Nephron progenitor cell (in vitro differentiated cells): ENCODE results near the gene PTCD2.
A peak's percentile ranks its signal among the peaks of the same experiment; 100 is the strongest.

Experiments used
- DNase-seq: peaks from one replicate; pipeline ENCODE4 v3.0.0; 2021
- H3K27ac Mint-ChIP-seq: 2 replicates; pipeline ENCODE4 v1.8.0; 2021; ENCODE audit warnings: mild to moderate bottlenecking, moderate library complexity, mixed read lengths
- H3K27me3 Mint-ChIP-seq: 2 replicates; pipeline ENCODE4 v1.8.0; 2021; ENCODE audit warnings: mild to moderate bottlenecking, low read depth, mixed read lengths; ENCODE audit not compliant: poor library complexity
- H3K36me3 Mint-ChIP-seq: 2 replicates; pipeline ENCODE4 v1.8.0; 2021; ENCODE audit warnings: low read depth, mixed read lengths
- H3K4me1 Mint-ChIP-seq: 2 replicates; pipeline ENCODE4 v1.8.0; 2021; ENCODE audit warnings: mixed read lengths
- H3K4me3 Mint-ChIP-seq: 2 replicates; pipeline ENCODE4 v1.8.0; 2021; ENCODE audit warnings: mild to moderate bottlenecking, moderate library complexity, mixed read lengths
- H3K9me3 Mint-ChIP-seq: 2 replicates; pipeline ENCODE4 v1.8.0; 2021; ENCODE audit warnings: mild to moderate bottlenecking, moderate library complexity, mixed read lengths
- CTCF ChIP-seq: fragments of 200-600 bp; sonication (generic); IDR thresholded peaks from 2 replicates; pipeline ENCODE4 v1.5.0; 2021; ENCODE audit warnings: antibody characterized with exemption

Gene PTCD2

GRCh38 chr5:72319976-72320752 lies at the start of gene PTCD2, which contains the start of gene MRPS27:
PTCD2 (plus strand) TSS chr5:72320373; CDS start chr5:72320383, 10 bp downstream.
MRPS27 (minus strand) TSS chr5:72320240; CDS start chr5:72320221, 19 bp downstream.
- Mint-ChIP-seq H3K4me3 (peak within 1 kb of the TSS; percentile 100), H3K36me3 (peaks cover 47% of the 10 kb centered on the region), H3K4me1 (peaks cover 23% of the 10 kb centered on the region), H3K27ac (peak within 1 kb of the TSS; percentile 99), H3K9me3 (no peaks in the 10 kb centered on the region), H3K27me3 (no peaks in the 10 kb centered on the region)
- no peak for TF ChIP-seq CTCF
- peak; percentile 94 for DNase-seq

GRCh38 chr5:72271702-72272101 lies 48.5 kb upstream of the PTCD2 start:
- Mint-ChIP-seq H3K27ac (no peak overlapping the region), H3K27me3 (no peaks in the 10 kb centered on the region), H3K4me3 (no peak overlapping the region), H3K4me1 (no peaks in the 10 kb centered on the region), H3K9me3 (peaks cover 23% of the 10 kb centered on the region), H3K36me3 (peaks cover 61% of the 10 kb centered on the region)
- TF ChIP-seq CTCF: no peak
- no peak for DNase-seq

- no peak for DNase-seq
- no peak overlapping the region for H3K4me3 Mint-ChIP-seq
- no peak for TF ChIP-seq CTCF
- no peak overlapping the region for H3K27ac Mint-ChIP-seq
- H3K36me3 Mint-ChIP-seq: peaks cover 68% of the 10 kb centered on the region
- peaks cover 30% of the 10 kb centered on the region for H3K9me3 Mint-ChIP-seq
- no peaks in the 10 kb centered on the region for H3K4me1 Mint-ChIP-seq
- H3K27me3 Mint-ChIP-seq: no peaks in the 10 kb centered on the region
These were observed 47.8 kb upstream of the PTCD2 start for GRCh38 chr5:72272398-72272797.

- Mint-ChIP-seq H3K27me3 (no peaks in the 10 kb centered on the region), H3K36me3 (peaks cover 70% of the 10 kb centered on the region), H3K27ac (no peak overlapping the region), H3K4me1 (no peaks in the 10 kb centered on the region), H3K4me3 (no peak overlapping the region), H3K9me3 (peaks cover 39% of the 10 kb centered on the region)
- DNase-seq: no peak
- no peak for TF ChIP-seq CTCF
These were observed 46.6 kb upstream of the PTCD2 start for GRCh38 chr5:72273547-72273946.

GRCh38 chr5:72276219-72276752 lies 43.9 kb upstream of the PTCD2 start:
- H3K4me1 Mint-ChIP-seq: peaks cover 2% of the 10 kb centered on the region
- peaks cover 35% of the 10 kb centered on the region for H3K9me3 Mint-ChIP-seq
- no peaks in the 10 kb centered on the region for H3K27me3 Mint-ChIP-seq
- TF ChIP-seq CTCF: no peak
- no peak overlapping the region for H3K4me3 Mint-ChIP-seq
- no peak for DNase-seq
- H3K27ac Mint-ChIP-seq: no peak overlapping the region
- H3K36me3 Mint-ChIP-seq: peaks cover 70% of the 10 kb centered on the region
